ENCODE results near the gene ANKRD55. TPM values are rescaled to one million over a fixed set of nuclear protein-coding genes. Genes with fewer than 3 reads are reported as not detected.
"Not testable (repeated sequence)": the region's sequence is repeated elsewhere in the genome, so short reads cannot be mapped to it uniquely, and the experiment has no call there.

Gene ANKRD55
- total RNA-seq, 2 experiments from 2014 or later, result 0.23 to 0.50 TPM

- H3K27ac Mint-ChIP-seq, result no peak overlapping the region
- H3K9me3 Mint-ChIP-seq, result no peaks in the 10 kb centered on the region
- H3K36me3 Mint-ChIP-seq, result no peaks in the 10 kb centered on the region
- no peaks in the 10 kb centered on the region for H3K27me3 Mint-ChIP-seq
- H3K4me3 Mint-ChIP-seq, result no peak overlapping the region
- no peak for DNase-seq
- H3K4me1 Mint-ChIP-seq, result peaks cover 29% of the 10 kb centered on the region
Observed at GRCh38 chr5:56106837-56107236, 126.3 kb downstream of the ANKRD55 start.

DNA sequence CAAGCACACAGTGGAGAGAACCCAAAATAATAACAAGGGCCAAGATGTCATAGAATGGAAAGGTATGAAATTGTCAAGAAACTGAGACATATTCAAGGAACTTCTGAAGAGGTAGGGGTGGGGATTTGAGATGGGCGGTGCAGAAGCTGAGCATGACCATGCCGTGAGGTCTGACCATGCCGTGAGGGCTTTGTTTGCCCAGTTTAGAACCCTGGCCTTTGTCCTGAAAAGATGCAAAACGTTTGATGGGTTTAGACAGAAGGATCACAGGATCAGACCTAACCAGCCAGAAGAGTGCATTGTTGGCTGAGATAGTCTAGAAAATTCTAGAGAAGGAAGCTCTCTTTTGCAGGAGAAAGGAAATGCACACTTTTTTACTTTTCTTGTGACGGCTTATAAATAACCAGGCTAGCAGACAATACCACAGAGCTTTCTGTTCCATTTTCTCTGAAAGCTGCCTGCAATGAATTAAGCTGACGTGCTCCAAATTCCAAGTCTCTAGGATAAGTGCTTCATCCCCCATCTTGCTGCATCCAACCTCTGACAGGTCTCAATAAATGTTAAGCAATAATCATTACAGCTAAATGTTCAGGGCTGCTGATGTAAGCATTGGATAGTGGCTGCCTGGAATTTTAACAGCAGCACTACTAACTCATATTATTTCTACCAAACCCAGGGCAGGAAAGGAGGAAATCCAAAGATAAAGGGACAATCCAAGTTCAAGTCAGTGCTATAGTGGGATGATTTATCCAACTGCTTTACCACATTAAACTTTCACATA is 127.4 kb downstream of the ANKRD55 start:
- Mint-ChIP-seq H3K4me1 (peaks cover 30% of the 10 kb centered on the region), H3K27me3 (no peaks in the 10 kb centered on the region), H3K9me3 (peaks cover 4% of the 10 kb centered on the region), H3K4me3 (no peak overlapping the region), H3K27ac (no peak overlapping the region), H3K36me3 (peaks cover 5% of the 10 kb centered on the region)
- no peak for DNase-seq

GRCh38 chr5:56102889-56103288 is 130.2 kb downstream of the ANKRD55 start:
- no peak overlapping the region for H3K27ac Mint-ChIP-seq
- peaks cover 52% of the 10 kb centered on the region for H3K4me1 Mint-ChIP-seq
- no peak overlapping the region for H3K4me3 Mint-ChIP-seq
- no peak for DNase-seq
- no peaks in the 10 kb centered on the region for H3K27me3 Mint-ChIP-seq
- peaks cover 7% of the 10 kb centered on the region for H3K36me3 Mint-ChIP-seq
- H3K9me3 Mint-ChIP-seq, result peaks cover 4% of the 10 kb centered on the region

- not testable (repeated sequence) for H3K36me3 Mint-ChIP-seq, H3K4me3 Mint-ChIP-seq, H3K27ac Mint-ChIP-seq, H3K27me3 Mint-ChIP-seq, DNase-seq, H3K9me3 Mint-ChIP-seq
- peaks cover 50% of the 10 kb centered on the region for H3K4me1 Mint-ChIP-seq
Observed at GRCh38 chr5:56102207-56102606, 130.9 kb downstream of the ANKRD55 start.

DNA sequence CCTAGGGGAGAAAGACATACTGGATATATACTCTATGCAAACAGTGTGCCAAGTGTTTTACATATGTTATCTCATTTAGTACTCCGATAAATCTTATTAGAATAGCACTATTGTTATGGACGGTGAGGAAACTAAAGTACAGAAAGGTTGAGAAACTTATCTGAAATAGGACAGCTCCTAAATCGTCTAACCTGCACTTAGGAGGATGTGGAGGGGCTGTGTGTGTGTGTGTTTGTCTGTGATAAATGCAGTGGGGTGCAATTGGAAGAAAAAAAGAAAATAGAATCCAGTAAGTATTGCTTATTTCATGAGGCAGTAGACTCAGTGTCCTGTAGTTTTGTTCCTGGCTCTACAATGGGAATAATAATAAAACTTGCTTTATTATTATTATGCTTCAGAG is 131.9 kb downstream of the ANKRD55 start:
- peaks cover 10% of the 10 kb centered on the region for H3K36me3 Mint-ChIP-seq
- no peak for DNase-seq
- H3K9me3 Mint-ChIP-seq, result peaks cover 6% of the 10 kb centered on the region
- peaks cover 50% of the 10 kb centered on the region for H3K4me1 Mint-ChIP-seq
- no peaks in the 10 kb centered on the region for H3K27me3 Mint-ChIP-seq
- H3K27ac Mint-ChIP-seq, result no peak overlapping the region
- H3K4me3 Mint-ChIP-seq, result no peak overlapping the region

DNA sequence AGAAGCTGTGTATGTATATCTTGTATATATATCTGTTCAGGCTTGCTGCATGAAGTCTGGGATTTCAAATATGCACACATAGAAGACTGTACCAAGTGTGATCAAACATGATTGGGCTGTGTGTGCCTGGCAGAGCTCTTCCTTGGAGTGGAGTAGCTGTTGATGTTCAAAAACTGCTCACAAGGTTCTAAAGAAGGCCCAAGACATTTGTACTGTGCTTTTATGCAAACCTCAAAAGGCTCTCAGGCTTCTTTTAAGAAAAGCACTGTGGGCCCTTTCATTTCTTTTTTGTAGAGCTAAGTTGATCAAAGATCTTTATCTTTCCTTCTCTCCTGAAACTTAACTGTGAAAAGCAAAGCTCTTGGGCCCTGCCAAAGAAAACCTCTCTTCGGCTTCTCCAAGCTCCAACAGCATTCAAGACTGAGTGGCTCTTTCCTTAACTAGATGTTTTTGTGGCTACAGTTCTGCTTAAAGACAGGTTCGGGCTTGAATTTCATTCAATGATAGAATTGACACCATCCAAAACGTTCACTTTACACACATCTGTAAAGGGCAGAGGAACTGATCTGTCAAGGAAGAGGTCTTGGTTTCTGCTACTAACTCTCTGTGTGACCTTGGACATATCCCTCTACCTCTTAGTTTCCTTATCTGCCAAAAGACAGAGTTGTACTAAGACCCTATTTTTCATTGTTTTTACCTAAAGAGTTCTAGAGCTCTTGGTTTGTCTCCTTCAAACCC is 132.5 kb downstream of the ANKRD55 start:
- no peak overlapping the region for H3K4me3 Mint-ChIP-seq

DNA sequence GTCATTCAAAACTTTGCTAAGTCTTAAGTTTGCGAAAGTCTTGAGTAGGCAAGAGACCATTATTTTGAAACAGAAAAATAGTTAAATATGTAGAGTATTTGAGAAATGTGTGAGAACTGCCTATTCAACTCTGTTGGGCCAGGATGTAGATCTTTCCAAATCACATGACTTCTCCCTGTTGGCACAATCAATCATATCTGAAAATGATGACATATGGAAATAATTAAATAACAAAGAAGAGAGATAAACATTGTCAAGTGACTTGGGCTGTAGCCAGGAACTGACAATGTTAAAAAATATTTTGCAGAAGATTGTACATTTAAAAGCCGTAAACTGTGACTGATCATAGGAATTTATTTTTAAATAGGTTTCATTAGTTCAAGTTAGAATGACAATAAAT is 133.8 kb downstream of the ANKRD55 start:
- Mint-ChIP-seq H3K27ac (no peak overlapping the region), H3K27me3 (no peaks in the 10 kb centered on the region), H3K4me1 (peaks cover 54% of the 10 kb centered on the region), H3K36me3 (peaks cover 10% of the 10 kb centered on the region), H3K4me3 (no peak overlapping the region), H3K9me3 (peaks cover 6% of the 10 kb centered on the region)
- DNase-seq, result no peak

More for the DNA sequence above, 132.5 kb downstream of the ANKRD55 start:
- no peaks in the 10 kb centered on the region for H3K27me3 Mint-ChIP-seq
- peak overlapping the region; percentile 39 for H3K27ac Mint-ChIP-seq
- H3K4me1 Mint-ChIP-seq, result peaks cover 49% of the 10 kb centered on the region
- peaks cover 6% of the 10 kb centered on the region for H3K9me3 Mint-ChIP-seq
- DNase-seq, result no peak
- H3K36me3 Mint-ChIP-seq, result peaks cover 10% of the 10 kb centered on the region

- Mint-ChIP-seq H3K4me1 (peaks cover 60% of the 10 kb centered on the region), H3K9me3 (peaks cover 6% of the 10 kb centered on the region), H3K4me3 (no peak overlapping the region), H3K27me3 (no peaks in the 10 kb centered on the region), H3K36me3 (peaks cover 10% of the 10 kb centered on the region), H3K27ac (no peak overlapping the region)
- DNase-seq, result no peak
Observed at GRCh38 chr5:56097055-56097454, 136.1 kb downstream of the ANKRD55 start.

DNA sequence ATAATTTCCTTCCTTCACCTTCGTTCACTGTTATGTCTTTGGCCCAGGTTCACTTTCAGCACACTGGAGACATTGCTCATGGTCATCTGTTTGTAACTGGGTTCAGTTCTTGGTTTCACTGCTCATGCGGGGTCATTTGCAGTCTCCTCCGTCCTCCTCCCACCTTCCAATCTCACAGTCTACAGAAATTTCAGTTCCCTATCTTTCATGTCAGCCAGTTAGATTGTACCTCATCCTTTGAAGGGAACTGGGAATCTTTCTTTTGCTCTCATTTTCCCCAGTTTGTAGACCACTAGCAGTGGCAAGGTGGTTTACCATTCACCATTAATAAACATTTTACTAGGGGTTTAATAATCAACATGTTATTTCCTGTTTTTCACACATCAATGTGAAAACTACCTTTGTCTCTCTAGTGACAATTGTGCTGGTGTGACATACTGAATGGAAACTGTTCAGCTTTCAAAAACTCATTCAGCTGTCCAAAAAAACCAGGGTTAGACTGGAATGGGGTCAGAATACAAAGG is 137.5 kb downstream of the ANKRD55 start:
- Mint-ChIP-seq H3K4me3 (no peak overlapping the region), H3K4me1 (peaks cover 72% of the 10 kb centered on the region), H3K27ac (peak overlapping the region; percentile 78)

DNA sequence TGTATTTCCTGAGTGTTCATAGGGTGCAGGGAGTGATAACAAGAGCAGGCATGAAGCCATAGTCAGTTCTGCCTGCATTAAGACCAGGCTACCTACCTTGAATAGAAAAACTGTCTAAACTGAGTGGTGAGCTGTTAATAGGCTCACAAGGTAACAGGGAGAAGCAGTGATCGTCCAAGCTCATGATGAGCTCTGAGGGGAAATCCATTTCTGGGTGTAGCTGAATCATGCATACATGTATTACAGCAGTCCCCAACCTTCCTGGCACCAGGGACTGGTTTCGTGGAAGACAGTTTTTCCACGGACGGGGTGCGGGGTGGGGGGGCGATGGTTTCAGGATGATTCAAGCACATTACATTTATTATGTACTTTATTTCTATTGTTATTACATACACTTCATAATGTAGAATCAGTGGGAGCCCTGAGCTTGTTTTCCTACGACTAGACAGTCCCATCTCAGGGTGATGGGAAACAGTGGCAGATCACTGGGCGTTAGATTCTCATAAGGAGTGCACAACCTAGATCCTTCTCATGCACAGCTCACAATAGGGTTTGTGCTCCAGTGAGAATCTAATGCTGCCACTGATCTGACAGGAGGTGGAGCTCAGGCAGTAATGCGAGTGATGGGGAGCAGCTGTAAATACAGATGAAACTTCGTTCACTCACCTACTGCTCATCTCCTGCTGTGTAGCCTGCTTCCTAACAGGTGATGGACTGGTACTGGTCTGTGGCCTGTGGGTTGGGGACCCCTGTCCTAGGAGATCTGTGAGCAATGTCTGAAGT is 138.4 kb downstream of the ANKRD55 start:
- no peak overlapping the region for H3K4me3 Mint-ChIP-seq
- H3K9me3 Mint-ChIP-seq, result peaks cover 4% of the 10 kb centered on the region
- DNase-seq, result peak; percentile 64
- peaks cover 72% of the 10 kb centered on the region for H3K4me1 Mint-ChIP-seq
- H3K27me3 Mint-ChIP-seq, result no peaks in the 10 kb centered on the region
- peak overlapping the region; percentile 78 for H3K27ac Mint-ChIP-seq
- peaks cover 4% of the 10 kb centered on the region for H3K36me3 Mint-ChIP-seq

More for the DNA sequence above, 137.5 kb downstream of the ANKRD55 start:
- H3K36me3 Mint-ChIP-seq, result peaks cover 4% of the 10 kb centered on the region
- H3K9me3 Mint-ChIP-seq, result peaks cover 4% of the 10 kb centered on the region
- DNase-seq, result no peak
- H3K27me3 Mint-ChIP-seq, result no peaks in the 10 kb centered on the region

DNA sequence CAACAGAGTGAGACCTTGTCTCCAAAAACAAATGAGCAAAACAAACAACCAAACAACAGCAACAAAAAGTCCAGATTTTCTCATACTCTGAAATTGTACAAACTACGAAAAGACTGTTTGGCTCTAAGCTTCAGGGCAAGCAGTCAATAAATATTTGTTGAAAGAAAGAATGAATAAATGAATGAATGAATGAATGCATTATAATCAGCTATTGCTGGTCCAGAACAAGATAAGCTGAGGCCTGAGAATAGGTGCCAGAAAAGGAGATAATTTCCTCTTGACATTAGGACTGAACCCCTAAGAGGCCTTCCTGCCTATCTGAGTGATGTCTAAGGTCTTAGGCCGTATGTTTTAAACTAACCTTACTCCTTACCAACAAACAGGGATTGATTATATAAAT is 139.2 kb downstream of the ANKRD55 start:
- Mint-ChIP-seq H3K4me3 (no peak overlapping the region), H3K36me3 (peaks cover 4% of the 10 kb centered on the region), H3K27me3 (no peaks in the 10 kb centered on the region), H3K9me3 (peaks cover 4% of the 10 kb centered on the region), H3K4me1 (peaks cover 73% of the 10 kb centered on the region), H3K27ac (peak overlapping the region; percentile 52)
- DNase-seq, result no peak

DNA sequence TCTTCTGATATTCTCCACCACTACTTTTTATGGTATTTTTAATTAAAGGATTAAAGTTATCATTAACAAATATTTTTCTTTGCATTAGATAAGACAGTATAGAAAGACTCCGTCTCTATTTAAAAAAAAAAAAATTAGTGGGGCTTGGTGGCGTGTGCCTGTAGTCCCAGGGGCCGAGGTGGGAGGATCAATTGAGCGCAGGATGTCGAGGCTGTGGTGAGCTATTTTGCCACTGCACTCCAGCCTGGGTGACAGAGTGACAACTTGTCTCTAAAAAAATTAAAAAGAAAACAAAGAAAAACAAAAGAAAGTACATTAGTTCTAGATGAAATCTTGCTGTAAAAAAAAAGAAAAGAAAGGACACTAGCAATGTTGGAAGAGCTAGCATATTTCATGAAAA is 141.0 kb downstream of the ANKRD55 start:
- Mint-ChIP-seq H3K27me3 (no peaks in the 10 kb centered on the region), H3K36me3 (no peaks in the 10 kb centered on the region), H3K4me1 (peaks cover 64% of the 10 kb centered on the region), H3K27ac (no peak overlapping the region), H3K9me3 (peaks cover 4% of the 10 kb centered on the region), H3K4me3 (peak overlapping the region; percentile 30)
- no peak for DNase-seq

GRCh38 chr5:56091664-56092063 is 141.5 kb downstream of the ANKRD55 start:
- H3K4me1 Mint-ChIP-seq, result peaks cover 64% of the 10 kb centered on the region
- DNase-seq, result no peak
- peaks cover 4% of the 10 kb centered on the region for H3K9me3 Mint-ChIP-seq
- peak overlapping the region; percentile 51 for H3K27ac Mint-ChIP-seq
- H3K27me3 Mint-ChIP-seq, result no peaks in the 10 kb centered on the region
- no peak overlapping the region for H3K4me3 Mint-ChIP-seq
- H3K36me3 Mint-ChIP-seq, result no peaks in the 10 kb centered on the region

- no peak overlapping the region for H3K27ac Mint-ChIP-seq
- H3K36me3 Mint-ChIP-seq, result no peaks in the 10 kb centered on the region
- peaks cover 2% of the 10 kb centered on the region for H3K9me3 Mint-ChIP-seq
- no peaks in the 10 kb centered on the region for H3K27me3 Mint-ChIP-seq
- H3K4me3 Mint-ChIP-seq, result no peak overlapping the region
- peaks cover 65% of the 10 kb centered on the region for H3K4me1 Mint-ChIP-seq
- no peak for DNase-seq
Observed at GRCh38 chr5:56090793-56091460, 142.2 kb downstream of the ANKRD55 start.
